ENCODE results near the gene ACTR10.
"Not testable (repeated sequence)": the region's sequence is repeated elsewhere in the genome, so short reads cannot be mapped to it uniquely, and the experiment has no call there.

Gene ACTR10

GRCh38 chr14:58227096-58227819 lies 27.3 kb downstream of the ACTR10 start:
- DNase-seq, result no peak

GRCh38 chr14:58238252-58239243 lies 38.6 kb downstream of the ACTR10 start:
- DNase-seq, result peak; percentile 66

GRCh38 chr14:58239244-58240195 lies 39.6 kb downstream of the ACTR10 start:
- peak; percentile 85 for DNase-seq

- DNase-seq, result no peak
Observed at GRCh38 chr14:58243790-58244555, 44.0 kb downstream of the ACTR10 start.

GRCh38 chr14:58244556-58245387 lies 44.8 kb downstream of the ACTR10 start, which contains the start of gene PSMA3:
Gene PSMA3, plus strand, starts transcription at chr14:58244843. Its CDS starts 78 bp downstream, at chr14:58244921.
- DNase-seq, result peak; percentile 98

- DNase-seq, result no peak
Observed at GRCh38 chr14:58245562-58245961, 45.6 kb downstream of the ACTR10 start.

GRCh38 chr14:58249611-58250010 lies 49.7 kb downstream of the ACTR10 start:
- DNase-seq, result no peak

GRCh38 chr14:58258156-58258555 lies 58.2 kb downstream of the ACTR10 start:
- DNase-seq, result no peak

- DNase-seq, result not testable (repeated sequence)
Observed at GRCh38 chr14:58262005-58262404, 62.1 kb downstream of the ACTR10 start.

- no peak for DNase-seq
Observed at GRCh38 chr14:58265401-58265800, 65.5 kb downstream of the ACTR10 start.

GRCh38 chr14:58270628-58271027 lies 70.7 kb downstream of the ACTR10 start:
- DNase-seq, result no peak

- no peak for DNase-seq
Observed at GRCh38 chr14:58272588-58273372, 72.8 kb downstream of the ACTR10 start.

GRCh38 chr14:58274881-58275280 lies 74.9 kb downstream of the ACTR10 start:
- DNase-seq, result no peak

GRCh38 chr14:58275527-58276190 lies 75.7 kb downstream of the ACTR10 start:
- no peak for DNase-seq

GRCh38 chr14:58276208-58276607 lies 76.3 kb downstream of the ACTR10 start:
- DNase-seq, result no peak

- DNase-seq, result no peak
Observed at GRCh38 chr14:58278177-58278576, 78.2 kb downstream of the ACTR10 start.

- peak; percentile 66 for DNase-seq
Observed at GRCh38 chr14:58280954-58281787, 81.2 kb downstream of the ACTR10 start.

GRCh38 chr14:58281969-58282368 lies 82.0 kb downstream of the ACTR10 start:
- no peak for DNase-seq
